Ovary (tissue), 9 donors: Measurements from ENCODE around the gene PHF2. TPM values are rescaled to one million over a fixed set of nuclear protein-coding genes. Genes with fewer than 3 reads are reported as not detected.

Experiments used
- DNase-seq, 5 donors: peaks; one replicate each; pipeline ENCODE4 v3.0.0-alpha.2; 2019 to 2020
- H3K27ac ChIP-seq, 2 donors: fragments of 200-600 bp; one replicate each; pipeline versions ENCODE4 v1.5.1 to v1.8.0; 2019 to 2022
- H3K27me3 ChIP-seq: fragments of 200-600 bp; one replicate; pipeline ENCODE4 v1.8.0; 2022
- H3K36me3 ChIP-seq: fragments of 200-600 bp; sonication (generic); one replicate; pipeline ENCODE4 v1.5.1; 2019
- H3K4me1 ChIP-seq: one replicate; pipeline ENCODE4 v1.8.1; 2013; ENCODE audit warnings: mild to moderate bottlenecking, moderate library complexity; ENCODE audit not compliant: insufficient read depth
- H3K4me3 ChIP-seq: fragments of 200-600 bp; sonication (generic); one replicate; pipeline ENCODE4 v1.5.1; 2017
- H3K9me3 ChIP-seq, 2 donors: fragments of 200-600 bp in 1 of 2; sonication (generic) in 1 of 2; one replicate each; pipeline versions ENCODE4 v1.5.1 to v1.8.1; 2013 to 2019; ENCODE audit warnings: mild to moderate bottlenecking in 1 of 2, moderate library complexity in 1 of 2
- EP300 ChIP-seq: sonication (generic); formaldehyde crosslinking; IDR thresholded peaks from one replicate; pipeline ENCODE4 v1.6.1; 2017; ENCODE audit warnings: antibody characterized with exemption
- POLR2A ChIP-seq: fragments of 450-650 bp; IDR thresholded peaks from one replicate; pipeline ENCODE4 v1.6.1; 2017; ENCODE audit warnings: antibody characterized with exemption, mild to moderate bottlenecking, moderate library complexity
- WGBS, 3 donors: extraction: QIAGEN DNeasy Blood & Tissue Kit in 1 of 3; methylation state at CpG; one replicate each; pipeline versions ENCODE4 v1.1.5 to v1.1.7; 2013 to 2017; 5-methylcytosine and 5-hydroxymethylcytosine counted together
- intact Hi-C, 4 donors: fragments of 100-400 bp; cut with DNase I; formaldehyde crosslinking; loops; one replicate each; pipeline versions ENCODE4 v1.11.0 to v1.15.1; 2022 to 2023
- polyA plus RNA-seq, 2 donors: library from polyadenylated mRNA; stranded (reverse); fragments of 200-250 nt in 1 of 2; fragments of 350-450 nt in 1 of 2; fragmentation: Illumina TruSeq in 1 of 2; extraction: RNeasy Lipid Tissue Mini Kit (QIAGEN cat#74804) in 1 of 2; gene quantifications; one replicate each; pipeline ENCODE4 v1.2.3, GENCODE V29; 2013 to 2014
- total RNA-seq, 7 donors: library from RNA; depleted of rRNA in 2 of 7; stranded (reverse); fragments of >200 nt in 2 of 7; fragmentation: NEBNext Ultra II Directional in 3 of 7; extraction: Animal tissue kit (Norgen Biotek cat#: 25700) in 3 of 7; gene quantifications; one replicate each; pipeline versions ENCODE4 v1.1.0 to v1.2.4, GENCODE V29; 2016 to 2023
- TF ChIP-seq, protein P1 (sequence below), 3 donors: fragments of 450-650 bp in 2 of 3; fragments of 200-600 bp in 1 of 3; IDR thresholded peaks; one replicate each; pipeline versions ENCODE4 v1.5.1 to v1.8.0; 2016 to 2022; ENCODE audit warnings: antibody characterized with exemption in 3 of 3, mild to moderate bottlenecking in 1 of 3
- donor health status: DM: no; HTN: no; CAD: no; lungs with moderate emphysema.
- donor health status: DM: no; HTN: no; CAD: no.
- donor health status: Bipolar disorder and iron deficiency.
- donor health status: DM: yes; HTN: yes; CAD: no.
- donor health status: DM: no; HTN: no; CAD: no.
- donor health status: DM: yes; HTN: yes; CAD: no.

PHF2 gene
- total and polyA plus RNA-seq, 9 donors, result 20.3 to 50.1 (median 39.7) TPM

DNA sequence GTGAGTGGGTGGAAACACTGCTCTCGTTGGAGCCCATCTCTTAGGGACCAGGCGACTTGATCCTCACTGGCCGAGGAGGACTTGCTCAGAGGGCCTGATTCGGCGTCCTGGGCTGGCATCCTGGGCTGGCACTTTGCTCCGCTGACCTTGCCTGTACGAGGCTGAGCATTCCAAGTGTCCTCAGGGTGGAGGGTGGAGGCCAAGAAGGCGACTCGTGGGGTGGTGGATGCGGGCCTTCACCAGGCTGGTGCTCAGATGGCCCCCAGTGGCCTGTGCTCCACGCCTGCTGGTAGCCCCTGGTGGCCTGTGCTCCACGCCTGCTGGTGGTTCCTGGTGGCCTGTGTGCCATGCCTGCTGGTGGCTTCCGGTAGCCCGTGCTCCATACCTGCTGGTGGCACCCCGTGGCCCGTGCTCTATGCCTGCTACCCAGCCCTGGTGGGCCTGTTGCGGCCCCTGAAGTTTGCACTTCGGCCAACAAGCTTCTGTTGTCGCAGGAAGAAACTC lies 42.9 kb downstream of the PHF2 start:
- Histone ChIP-seq H3K4me3 (no peak overlapping the region), H3K27ac (no peak overlapping the region), H3K4me1 (peaks cover 17% of the 10 kb centered on the region), H3K36me3 (no peaks in the 10 kb centered on the region), H3K27me3 (no peaks in the 10 kb centered on the region), H3K9me3 (no peaks in the 10 kb centered on the region)
- intact Hi-C loops, result no loop called here
- 88 to 92% (median 91%) methylated on average over 15 to 19 of the region's 19 CpGs for WGBS, 3 donors
- peak in 1 of 5 donors; percentile 8 for DNase-seq
- TF ChIP-seq EP300 (no peak), POLR2A (no peak)
- TF ChIP-seq, protein P1, sequence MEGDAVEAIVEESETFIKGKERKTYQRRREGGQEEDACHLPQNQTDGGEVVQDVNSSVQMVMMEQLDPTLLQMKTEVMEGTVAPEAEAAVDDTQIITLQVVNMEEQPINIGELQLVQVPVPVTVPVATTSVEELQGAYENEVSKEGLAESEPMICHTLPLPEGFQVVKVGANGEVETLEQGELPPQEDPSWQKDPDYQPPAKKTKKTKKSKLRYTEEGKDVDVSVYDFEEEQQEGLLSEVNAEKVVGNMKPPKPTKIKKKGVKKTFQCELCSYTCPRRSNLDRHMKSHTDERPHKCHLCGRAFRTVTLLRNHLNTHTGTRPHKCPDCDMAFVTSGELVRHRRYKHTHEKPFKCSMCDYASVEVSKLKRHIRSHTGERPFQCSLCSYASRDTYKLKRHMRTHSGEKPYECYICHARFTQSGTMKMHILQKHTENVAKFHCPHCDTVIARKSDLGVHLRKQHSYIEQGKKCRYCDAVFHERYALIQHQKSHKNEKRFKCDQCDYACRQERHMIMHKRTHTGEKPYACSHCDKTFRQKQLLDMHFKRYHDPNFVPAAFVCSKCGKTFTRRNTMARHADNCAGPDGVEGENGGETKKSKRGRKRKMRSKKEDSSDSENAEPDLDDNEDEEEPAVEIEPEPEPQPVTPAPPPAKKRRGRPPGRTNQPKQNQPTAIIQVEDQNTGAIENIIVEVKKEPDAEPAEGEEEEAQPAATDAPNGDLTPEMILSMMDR (IDR thresholded peaks at IDR 0.05), result no peak

DNA sequence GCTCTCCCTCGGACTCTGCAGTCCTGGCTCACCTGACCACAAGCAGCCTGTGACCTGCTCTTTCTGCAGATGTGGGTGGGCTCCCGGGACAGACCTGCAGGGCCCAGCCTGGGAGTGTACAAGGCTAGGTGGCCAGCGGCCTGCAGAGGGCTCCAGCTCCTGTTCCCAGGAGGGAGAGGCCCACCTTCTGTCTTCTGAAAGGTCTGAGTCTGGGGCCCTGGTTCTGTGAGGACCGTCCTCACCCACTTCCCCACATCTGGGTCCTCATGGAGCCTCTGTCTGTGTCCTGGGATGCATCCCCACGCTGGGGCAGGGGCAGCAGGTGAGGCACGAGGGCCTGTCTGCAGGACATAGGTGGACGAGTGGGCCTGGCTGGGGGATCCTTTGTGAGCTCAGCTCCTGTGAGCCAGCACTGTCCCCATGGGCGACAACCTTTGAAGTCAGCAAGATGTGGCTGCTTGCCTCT lies 43.7 kb downstream of the PHF2 start:
- Histone ChIP-seq H3K4me1 (peaks cover 17% of the 10 kb centered on the region), H3K4me3 (no peak overlapping the region), H3K27ac (no peak overlapping the region), H3K9me3 (no peaks in the 10 kb centered on the region), H3K36me3 (no peaks in the 10 kb centered on the region), H3K27me3 (no peaks in the 10 kb centered on the region)
- TF ChIP-seq POLR2A, result no peak
- TF ChIP-seq, protein P1 (IDR thresholded peaks at IDR 0.05), result no peak
- TF ChIP-seq EP300, result no peak
- WGBS, 3 donors, result 70 to 83% (median 74%) methylated on average over 8 of the region's 8 CpGs
- peak in 1 of 5 donors; percentile 6 for DNase-seq
- intact Hi-C loops, result no loop called here

DNA sequence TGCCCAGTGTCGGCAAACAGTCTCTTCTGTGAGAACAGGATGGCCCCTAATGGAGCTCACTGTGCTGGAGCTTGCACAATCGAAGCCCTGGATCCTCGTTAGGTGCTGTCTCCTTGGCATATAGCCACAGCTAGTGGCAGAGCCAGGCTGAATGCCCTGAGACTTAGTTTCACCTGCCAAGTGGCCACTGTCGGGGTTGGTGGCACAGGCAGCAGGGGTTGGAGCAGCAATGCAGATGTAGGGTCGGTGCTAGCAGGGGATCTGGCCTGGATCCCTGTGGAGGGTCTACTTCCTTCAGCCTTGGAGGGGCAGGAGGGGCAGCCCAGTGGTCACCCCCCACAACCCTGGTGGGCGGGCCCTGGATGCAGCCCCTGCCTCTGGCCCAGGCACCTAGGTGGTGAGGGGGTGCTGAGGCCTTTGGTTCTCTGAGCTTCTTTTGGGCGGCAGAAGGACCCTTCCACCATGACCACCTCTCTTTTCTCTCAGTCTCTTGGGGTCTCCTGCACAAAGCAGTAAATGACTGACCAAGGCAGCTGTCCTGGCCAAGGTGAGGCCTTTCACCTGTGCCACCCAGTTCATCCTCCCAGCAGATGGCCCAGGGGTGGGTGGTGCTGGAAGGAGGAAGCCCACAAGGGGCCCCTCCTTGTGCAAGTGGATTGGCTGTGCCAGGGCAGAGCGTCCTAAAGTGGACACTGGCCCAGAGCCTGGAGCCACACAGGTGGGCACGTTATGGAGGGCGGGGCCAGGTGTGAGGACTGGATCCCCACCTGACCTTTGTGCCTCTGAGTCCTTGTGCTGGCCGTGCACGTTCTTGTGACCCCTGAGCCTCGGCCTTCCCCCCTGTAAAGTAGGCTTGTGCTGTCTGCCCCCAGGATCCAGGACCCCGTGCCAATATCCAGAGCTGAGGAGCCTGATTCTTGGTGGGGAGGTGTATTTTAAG lies 44.8 kb downstream of the PHF2 start:
- H3K27me3 ChIP-seq, result no peaks in the 10 kb centered on the region
- no peak overlapping the region for H3K27ac ChIP-seq
- intact Hi-C loops, result no loop called here
- 73 to 77% (median 73%) methylated on average over 14 of the region's 14 CpGs for WGBS, 3 donors
- TF ChIP-seq POLR2A (no peak), EP300 (no peak)
- TF ChIP-seq, protein P1 (IDR thresholded peaks at IDR 0.05), result no peak
- DNase-seq, result peak in 1 of 5 donors; percentile 16
- no peak overlapping the region for H3K4me3 ChIP-seq
- H3K36me3 ChIP-seq, result no peaks in the 10 kb centered on the region
- no peaks in the 10 kb centered on the region for H3K9me3 ChIP-seq
- H3K4me1 ChIP-seq, result peaks cover 17% of the 10 kb centered on the region

- WGBS, 3 donors, result 95 to 96% (median 95%) methylated on average over 4 of the region's 4 CpGs
- DNase-seq, result peak in 1 of 5 donors; percentile 6
- Histone ChIP-seq H3K36me3 (no peaks in the 10 kb centered on the region), H3K9me3 (no peaks in the 10 kb centered on the region), H3K4me1 (peaks cover 17% of the 10 kb centered on the region), H3K27ac (no peak overlapping the region), H3K4me3 (no peak overlapping the region), H3K27me3 (no peaks in the 10 kb centered on the region)
- intact Hi-C loops, result no loop called here
- no peak for TF ChIP-seq EP300
- no peak for TF ChIP-seq POLR2A
- TF ChIP-seq, protein P1 (IDR thresholded peaks at IDR 0.05), result no peak
Measured at GRCh38 chr9:93621922-93622321, 45.5 kb downstream of the PHF2 start.
